ENCODE data around the gene TCTN3. TPM values are rescaled to one million over a fixed set of nuclear protein-coding genes. Genes with fewer than 3 reads are reported as not detected.
"Not testable (repeated sequence)": the region's sequence is repeated elsewhere in the genome, so short reads cannot be mapped to it uniquely, and the experiment has no call there.

The TCTN3 gene
- total and polyA plus RNA-seq, 9 donors, result 21.7 to 107 (median 34.2) TPM

DNA sequence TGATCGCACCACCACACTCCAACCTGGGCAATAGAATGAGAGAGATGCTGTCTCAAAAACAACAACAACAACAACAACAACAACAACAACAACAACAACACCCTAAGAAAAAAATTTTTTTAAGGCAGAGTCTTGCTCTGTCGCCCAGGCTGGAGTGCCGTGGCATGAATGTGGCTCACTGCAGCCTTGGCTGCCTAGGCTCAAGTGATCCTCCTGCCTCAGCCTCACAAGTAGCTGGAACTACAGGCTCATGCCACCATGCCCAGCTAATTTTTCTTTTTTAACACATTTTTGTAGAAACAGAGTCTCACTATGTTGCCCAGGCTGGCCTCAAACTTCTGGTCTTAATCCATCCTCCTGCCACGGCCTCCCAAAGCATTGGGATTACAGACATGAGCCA, 55.8 kb downstream of the TCTN3 start:
- WGBS, 3 donors, result 98 to 100% (median 99%) methylated on average over 4 of the region's 4 CpGs
- no peak for DNase-seq
- intact Hi-C loops (cut with DNase I), result no loop called here
- no peaks in the 10 kb centered on the region for H3K4me1 ChIP-seq (ENCODE audit: insufficient read depth)
- H3K27me3 ChIP-seq, result no peaks in the 10 kb centered on the region
- TF ChIP-seq, protein P1, sequence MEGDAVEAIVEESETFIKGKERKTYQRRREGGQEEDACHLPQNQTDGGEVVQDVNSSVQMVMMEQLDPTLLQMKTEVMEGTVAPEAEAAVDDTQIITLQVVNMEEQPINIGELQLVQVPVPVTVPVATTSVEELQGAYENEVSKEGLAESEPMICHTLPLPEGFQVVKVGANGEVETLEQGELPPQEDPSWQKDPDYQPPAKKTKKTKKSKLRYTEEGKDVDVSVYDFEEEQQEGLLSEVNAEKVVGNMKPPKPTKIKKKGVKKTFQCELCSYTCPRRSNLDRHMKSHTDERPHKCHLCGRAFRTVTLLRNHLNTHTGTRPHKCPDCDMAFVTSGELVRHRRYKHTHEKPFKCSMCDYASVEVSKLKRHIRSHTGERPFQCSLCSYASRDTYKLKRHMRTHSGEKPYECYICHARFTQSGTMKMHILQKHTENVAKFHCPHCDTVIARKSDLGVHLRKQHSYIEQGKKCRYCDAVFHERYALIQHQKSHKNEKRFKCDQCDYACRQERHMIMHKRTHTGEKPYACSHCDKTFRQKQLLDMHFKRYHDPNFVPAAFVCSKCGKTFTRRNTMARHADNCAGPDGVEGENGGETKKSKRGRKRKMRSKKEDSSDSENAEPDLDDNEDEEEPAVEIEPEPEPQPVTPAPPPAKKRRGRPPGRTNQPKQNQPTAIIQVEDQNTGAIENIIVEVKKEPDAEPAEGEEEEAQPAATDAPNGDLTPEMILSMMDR (IDR thresholded peaks at IDR 0.05), result no peak
- no peak for TF ChIP-seq POLR2A (IDR thresholded peaks at IDR 0.05)
- TF ChIP-seq EP300 (IDR thresholded peaks at IDR 0.05), result no peak
- H3K9me3 ChIP-seq, result no peaks in the 10 kb centered on the region
- no peak overlapping the region for H3K27ac ChIP-seq
- H3K36me3 ChIP-seq, result no peaks in the 10 kb centered on the region
- no peak overlapping the region for H3K4me3 ChIP-seq

DNA sequence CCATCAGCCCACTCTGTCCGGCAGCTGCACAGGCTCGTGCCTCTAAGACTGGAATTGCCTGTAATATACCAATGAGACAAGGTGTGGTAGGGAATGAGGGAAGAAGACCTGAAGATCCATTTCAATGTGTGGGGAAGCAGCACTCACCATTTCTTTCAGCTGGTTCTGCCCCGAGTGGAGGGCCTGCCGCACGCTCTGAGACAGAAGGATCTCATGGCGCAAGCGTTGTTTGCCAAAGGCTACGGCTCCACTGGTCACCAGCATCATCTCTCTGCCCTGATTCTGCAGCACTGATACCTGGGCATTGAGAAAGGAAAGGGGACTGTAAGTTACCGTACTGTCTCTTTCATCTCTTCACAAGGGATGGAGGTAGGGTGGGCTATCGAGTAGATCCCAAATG, 56.6 kb downstream of the TCTN3 start:
- Histone ChIP-seq H3K4me1 (ENCODE audit: insufficient read depth) (no peaks in the 10 kb centered on the region), H3K27me3 (no peaks in the 10 kb centered on the region), H3K27ac (no peak overlapping the region), H3K9me3 (no peaks in the 10 kb centered on the region), H3K4me3 (no peak overlapping the region), H3K36me3 (no peaks in the 10 kb centered on the region)
- no peak for DNase-seq
- intact Hi-C loops (cut with DNase I), result no loop called here
- WGBS, 3 donors, result 91 to 94% (median 93%) methylated on average over 10 of the region's 10 CpGs
- TF ChIP-seq, protein P1 (IDR thresholded peaks at IDR 0.05), result no peak
- TF ChIP-seq EP300 (IDR thresholded peaks at IDR 0.05), result no peak
- no peak for TF ChIP-seq POLR2A (IDR thresholded peaks at IDR 0.05)

DNA sequence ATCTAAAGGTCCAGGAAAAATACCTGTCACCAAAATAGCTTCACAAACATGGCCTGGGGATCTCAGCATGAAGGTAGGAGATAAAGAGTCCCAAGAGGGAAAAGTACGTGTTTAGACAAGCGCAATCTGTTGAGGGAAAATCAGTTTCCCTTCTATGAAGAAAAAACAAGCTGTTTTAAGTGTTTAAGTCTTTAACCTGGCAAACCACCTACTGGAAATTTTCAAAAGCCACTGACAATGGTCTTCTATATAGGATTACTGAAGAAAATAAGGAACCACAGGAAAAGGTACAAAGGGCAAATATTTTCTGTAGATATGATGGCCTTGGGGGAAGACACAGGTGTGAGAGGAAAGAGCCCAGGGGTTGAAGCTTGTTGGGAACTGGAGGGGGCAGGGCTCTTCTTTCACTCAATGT, 58.4 kb downstream of the TCTN3 start:
- TF ChIP-seq POLR2A (IDR thresholded peaks at IDR 0.05), result no peak
- TF ChIP-seq EP300 (IDR thresholded peaks at IDR 0.05), result no peak
- TF ChIP-seq, protein P1 (IDR thresholded peaks at IDR 0.05), result no peak
- Histone ChIP-seq H3K4me1 (ENCODE audit: insufficient read depth) (no peaks in the 10 kb centered on the region), H3K4me3 (no peak overlapping the region), H3K27ac (no peak overlapping the region), H3K27me3 (no peaks in the 10 kb centered on the region), H3K9me3 (no peaks in the 10 kb centered on the region), H3K36me3 (no peaks in the 10 kb centered on the region)
- no peak for DNase-seq
- intact Hi-C loops (cut with DNase I), result no loop called here
- 80 to 84% (median 83%) methylated on average over 2 of the region's 2 CpGs for WGBS, 3 donors

DNA sequence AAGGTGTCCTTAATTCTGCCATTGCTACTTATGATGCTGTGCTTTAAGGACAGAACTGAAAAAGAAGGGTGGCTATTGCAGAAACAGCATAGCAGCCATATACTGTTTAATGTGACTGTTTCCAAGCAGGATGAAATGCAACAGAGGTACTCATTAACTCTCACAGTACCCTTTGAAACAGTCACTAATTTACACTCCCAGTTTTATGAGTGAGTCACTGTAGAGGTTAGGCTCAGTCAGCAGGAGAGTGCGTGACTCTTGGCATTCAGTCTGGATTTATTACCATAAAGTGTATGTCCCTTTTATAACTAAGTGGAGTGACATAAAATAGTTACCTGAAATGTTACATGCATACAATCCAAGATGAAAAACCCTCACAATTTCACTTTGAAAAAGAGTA, 64.9 kb downstream of the TCTN3 start:
- Histone ChIP-seq H3K4me3 (no peak overlapping the region), H3K27me3 (no peaks in the 10 kb centered on the region), H3K27ac (no peak overlapping the region), H3K9me3 (no peaks in the 10 kb centered on the region), H3K36me3 (no peaks in the 10 kb centered on the region), H3K4me1 (ENCODE audit: insufficient read depth) (no peaks in the 10 kb centered on the region)
- DNase-seq, result no peak
- 91 to 100% (median 93%) methylated on average over 1 of the region's 1 CpG for WGBS, 3 donors
- TF ChIP-seq EP300 (IDR thresholded peaks at IDR 0.05) (no peak), POLR2A (IDR thresholded peaks at IDR 0.05) (no peak)
- TF ChIP-seq, protein P1 (IDR thresholded peaks at IDR 0.05), result no peak
- intact Hi-C loops (cut with DNase I), result no loop called here

DNA sequence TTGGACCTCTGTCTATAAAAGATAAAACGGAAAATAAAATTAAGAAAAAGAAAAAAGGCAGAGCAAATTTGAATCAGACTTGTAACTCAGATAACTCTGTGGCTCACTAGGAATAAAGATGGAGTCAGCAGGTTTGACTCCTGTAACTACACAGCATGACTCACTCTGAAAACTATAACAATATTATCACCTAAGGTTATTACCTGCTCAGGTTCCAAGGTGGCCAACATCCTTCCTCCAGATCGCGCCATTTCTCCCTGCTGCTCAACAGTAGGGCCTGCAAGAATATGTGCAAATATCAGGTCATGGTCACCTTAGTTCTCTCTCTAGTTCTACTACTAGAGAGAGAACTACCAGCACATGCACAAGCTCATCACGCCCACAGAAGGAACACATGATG, 67.2 kb downstream of the TCTN3 start:
- H3K4me1 ChIP-seq (ENCODE audit: insufficient read depth), result no peaks in the 10 kb centered on the region
- no peaks in the 10 kb centered on the region for H3K9me3 ChIP-seq
- intact Hi-C loops (cut with DNase I), result no loop called here
- H3K27me3 ChIP-seq, result no peaks in the 10 kb centered on the region
- H3K27ac ChIP-seq, result no peak overlapping the region
- DNase-seq, result no peak
- H3K36me3 ChIP-seq, result no peaks in the 10 kb centered on the region
- no peak for TF ChIP-seq EP300 (IDR thresholded peaks at IDR 0.05)
- TF ChIP-seq POLR2A (IDR thresholded peaks at IDR 0.05), result no peak
- TF ChIP-seq, protein P1 (IDR thresholded peaks at IDR 0.05), result no peak
- WGBS, 3 donors, result 92 to 96% (median 92%) methylated on average over 4 of the region's 4 CpGs
- no peak overlapping the region for H3K4me3 ChIP-seq

DNA sequence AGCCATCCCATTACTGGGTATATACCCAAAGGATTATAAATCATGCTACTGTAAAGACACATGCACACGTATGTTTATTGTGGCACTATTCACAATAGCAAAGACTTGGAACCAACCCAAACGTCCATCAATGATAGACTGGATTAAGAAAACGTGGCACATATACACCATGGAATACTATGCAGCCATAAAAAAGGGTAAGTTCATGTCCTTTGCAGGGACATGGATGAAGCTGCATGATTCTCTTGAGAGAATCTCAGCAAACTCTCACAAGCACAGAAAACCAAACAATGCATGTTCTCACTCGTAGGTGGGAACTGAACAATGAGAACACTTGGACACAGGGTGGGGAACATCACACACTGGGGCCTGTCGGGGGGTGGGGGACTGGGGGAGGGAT, 73.3 kb downstream of the TCTN3 start:
- intact Hi-C loops (cut with DNase I), result not testable (repeated sequence)

More for the DNA sequence above, 73.3 kb downstream of the TCTN3 start:
- not testable (repeated sequence) for H3K27ac ChIP-seq; H3K4me3 ChIP-seq; H3K27me3 ChIP-seq; H3K9me3 ChIP-seq; H3K36me3 ChIP-seq; DNase-seq; H3K4me1 ChIP-seq (ENCODE audit: insufficient read depth)
- 93 to 95% (median 95%) methylated on average over 5 of the region's 5 CpGs for WGBS, 3 donors
